ENCODE data around the gene EFCAB10.
A peak's percentile ranks its signal among the peaks of the same experiment; 100 is the strongest.

Gene EFCAB10

DNA sequence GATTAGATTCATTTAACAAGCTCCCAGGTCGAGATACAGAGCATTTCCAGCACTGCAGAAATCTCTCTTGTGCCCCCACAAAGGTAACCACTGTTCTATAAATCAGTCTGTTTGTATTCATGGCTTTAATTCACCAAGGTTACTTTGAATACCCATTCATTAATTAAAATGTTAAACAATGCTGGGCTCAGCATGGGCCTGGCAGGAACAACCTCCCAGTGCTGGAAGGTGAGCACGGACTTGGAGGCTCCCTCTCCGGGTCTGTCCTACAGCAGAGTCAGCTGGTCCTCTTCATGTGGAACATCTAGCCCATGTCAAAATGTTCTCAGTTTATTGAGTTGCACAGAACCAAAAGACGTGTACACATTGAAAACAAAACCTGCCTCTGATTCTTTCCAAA is 15.6 kb upstream of the EFCAB10 start:
- DNase-seq: no peak

DNA sequence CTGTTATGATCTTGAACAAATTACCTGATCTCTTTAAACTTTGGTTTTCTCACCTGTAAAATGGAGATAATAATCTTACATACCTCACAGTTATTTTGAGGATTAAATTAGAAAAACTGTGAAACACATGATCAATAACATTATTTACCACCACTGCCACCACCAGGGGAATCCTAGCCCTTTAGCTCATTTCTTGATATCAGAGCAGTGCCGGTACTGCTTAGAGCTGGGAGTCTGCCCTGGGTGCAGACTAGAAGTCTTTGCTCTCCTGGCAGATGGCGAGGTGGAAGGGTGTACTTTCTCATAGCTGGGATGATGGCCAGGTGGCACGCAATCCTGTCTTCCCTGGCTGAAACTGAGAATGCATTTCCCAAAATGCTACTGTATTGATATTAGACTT is 12.7 kb upstream of the EFCAB10 start:
- DNase-seq: no peak

DNA sequence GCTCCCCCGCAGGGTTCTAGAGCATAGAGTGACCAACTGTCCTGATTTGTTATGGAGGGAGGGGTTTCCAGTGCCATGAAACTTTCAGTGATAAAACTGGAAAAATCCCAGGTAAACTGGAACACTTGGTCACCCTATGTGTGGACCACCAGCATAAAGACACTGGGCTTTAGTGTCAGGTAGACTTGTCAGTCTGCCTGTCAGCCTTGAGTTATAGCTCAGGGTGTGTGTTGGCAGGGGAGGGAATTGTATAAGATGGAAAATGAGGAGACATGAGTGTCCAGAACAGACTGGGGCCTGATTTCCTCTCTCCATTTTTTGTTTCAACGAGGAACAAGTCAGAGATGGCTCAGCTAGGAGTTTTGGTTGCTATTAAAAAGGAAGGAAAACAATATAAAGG is 10.2 kb upstream of the EFCAB10 start:
- DNase-seq: no peak

DNA sequence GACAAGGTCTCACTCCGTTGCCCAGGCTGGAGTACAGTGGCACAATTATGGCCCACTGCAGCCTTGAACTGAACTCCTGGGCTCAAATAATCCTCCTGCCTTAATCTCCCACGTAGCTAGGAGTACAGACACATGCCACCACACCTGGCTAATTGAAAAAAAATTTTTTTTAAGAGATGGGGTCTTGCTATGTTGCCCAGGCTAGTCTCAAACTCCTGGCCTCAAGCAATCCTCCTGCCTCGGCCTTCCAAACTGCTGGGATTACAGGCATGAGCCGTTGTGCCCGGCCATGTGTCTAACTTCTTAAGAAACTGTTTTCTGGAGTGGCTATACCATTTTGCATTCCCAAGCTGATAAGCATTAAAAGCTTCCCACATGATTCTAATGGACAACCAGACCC is 9.5 kb upstream of the EFCAB10 start:
- DNase-seq: no peak

DNA sequence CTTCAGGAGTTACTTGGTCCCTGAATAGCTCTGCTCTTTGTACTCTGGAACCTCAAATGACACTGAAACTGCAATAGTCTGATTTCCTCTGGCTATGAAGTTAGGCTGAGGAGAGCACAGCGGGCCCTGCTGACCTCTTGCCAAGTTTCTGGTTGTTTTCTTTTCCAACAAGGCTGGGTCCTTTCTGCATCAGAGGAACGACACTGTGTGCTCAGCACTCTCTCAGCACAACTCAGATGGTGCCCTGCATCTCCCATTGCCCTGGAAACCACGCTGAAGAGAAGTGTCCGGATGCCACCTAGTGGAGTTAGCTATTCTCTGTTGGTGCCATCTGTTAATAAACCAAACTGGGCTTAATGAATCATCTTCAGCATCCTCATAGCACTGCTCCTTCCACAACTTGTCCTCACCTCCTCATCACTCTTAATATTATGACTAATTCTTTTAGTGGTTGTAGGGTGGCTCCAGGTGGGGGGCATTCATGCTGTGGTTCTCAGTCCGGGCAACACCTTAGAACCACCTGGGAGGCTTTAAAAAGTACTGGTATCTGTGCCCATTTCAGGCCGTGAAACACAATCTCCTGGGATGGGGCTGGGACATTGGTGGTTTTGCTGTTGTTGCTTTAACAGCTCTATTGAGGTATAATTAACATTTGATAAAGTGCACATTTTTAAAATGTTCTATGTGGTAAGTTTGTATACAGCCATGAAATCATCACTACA is 8.2 kb upstream of the EFCAB10 start:
- peak; percentile 91 for DNase-seq

DNA sequence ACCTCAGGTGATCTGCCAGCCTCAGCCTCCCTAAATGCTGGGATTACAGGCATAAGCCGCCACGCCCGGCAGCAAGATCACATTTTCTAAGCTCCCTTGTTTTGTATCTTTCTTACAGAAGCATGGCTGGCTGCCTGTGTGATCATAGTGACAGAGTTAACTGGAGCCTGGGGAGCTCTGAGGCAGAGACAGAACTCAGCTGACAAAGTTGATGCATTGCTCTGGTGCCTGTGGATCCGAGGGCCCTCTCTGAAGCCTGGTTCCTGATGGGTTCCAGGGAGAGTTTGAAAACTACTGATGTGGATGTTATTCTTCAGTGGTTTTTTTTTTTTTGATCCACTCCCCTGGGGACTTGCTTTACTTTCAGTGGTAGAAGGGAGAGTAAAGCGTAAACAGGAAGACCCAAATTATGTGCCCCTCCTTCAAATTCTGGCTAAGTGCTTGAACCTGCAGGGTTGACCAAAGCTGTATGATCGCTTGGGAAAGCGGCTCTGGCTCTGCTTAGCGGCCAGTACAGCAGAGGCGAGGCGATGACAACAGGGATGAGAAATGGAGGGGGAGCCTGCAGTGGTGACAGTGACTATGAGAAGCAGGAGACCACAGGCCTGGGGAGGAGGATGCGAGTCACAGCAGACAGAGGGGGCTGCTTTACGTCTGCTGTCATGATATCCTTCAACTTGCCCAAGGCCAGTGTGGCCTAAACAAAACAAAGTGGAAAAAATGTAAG is 6.8 kb upstream of the EFCAB10 start:
- no peak for DNase-seq

DNA sequence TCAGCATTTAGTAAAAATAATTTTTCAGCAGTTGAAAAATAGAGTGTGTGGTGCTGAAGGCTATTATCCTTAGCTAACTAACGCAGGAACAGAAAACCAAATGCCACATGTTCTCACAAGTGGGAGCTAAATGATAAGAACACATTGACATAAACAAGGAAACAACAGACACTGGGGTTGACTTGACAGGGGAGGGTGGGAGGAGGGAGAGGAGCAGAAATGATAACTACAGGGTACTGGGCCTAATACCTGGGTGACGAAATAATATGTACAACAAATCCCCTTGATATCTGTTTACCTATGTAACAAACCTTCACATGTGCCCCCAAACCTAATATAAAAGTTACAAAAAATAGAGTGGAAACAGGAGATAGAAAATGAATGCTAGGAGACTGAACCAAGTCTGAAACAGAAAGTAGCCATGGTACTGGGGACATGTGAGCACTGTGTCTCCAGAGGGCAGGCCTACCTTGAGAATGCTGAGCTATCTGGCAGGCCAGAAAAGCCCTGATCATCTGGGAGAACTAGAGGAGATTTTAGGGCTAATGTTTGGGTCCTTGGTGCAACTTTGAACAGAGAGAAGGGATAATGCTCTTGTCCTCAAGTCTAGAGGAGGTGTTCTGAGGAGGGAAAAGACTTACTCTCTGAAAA is 4.7 kb upstream of the EFCAB10 start:
- DNase-seq: peak; percentile 61

DNA sequence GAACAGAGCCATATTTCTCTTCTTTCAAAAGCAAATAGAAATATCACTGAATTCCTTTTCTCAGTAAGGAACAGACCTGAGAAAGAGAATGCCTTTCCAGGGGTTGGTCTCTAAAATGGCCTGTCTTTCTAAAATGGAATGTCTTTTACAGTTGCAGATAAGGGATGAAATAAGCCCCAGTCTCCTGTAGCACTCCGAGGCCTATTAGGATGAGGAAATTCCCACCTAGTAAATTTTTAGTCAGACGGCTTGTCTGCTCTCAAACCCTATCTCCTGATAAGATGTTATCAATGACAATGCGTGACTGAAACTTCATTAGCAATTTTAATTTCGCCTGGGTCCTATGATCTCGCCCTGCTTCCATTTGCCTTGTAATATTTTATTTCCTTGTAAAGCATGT is 2.9 kb upstream of the EFCAB10 start:
- no peak for DNase-seq

DNA sequence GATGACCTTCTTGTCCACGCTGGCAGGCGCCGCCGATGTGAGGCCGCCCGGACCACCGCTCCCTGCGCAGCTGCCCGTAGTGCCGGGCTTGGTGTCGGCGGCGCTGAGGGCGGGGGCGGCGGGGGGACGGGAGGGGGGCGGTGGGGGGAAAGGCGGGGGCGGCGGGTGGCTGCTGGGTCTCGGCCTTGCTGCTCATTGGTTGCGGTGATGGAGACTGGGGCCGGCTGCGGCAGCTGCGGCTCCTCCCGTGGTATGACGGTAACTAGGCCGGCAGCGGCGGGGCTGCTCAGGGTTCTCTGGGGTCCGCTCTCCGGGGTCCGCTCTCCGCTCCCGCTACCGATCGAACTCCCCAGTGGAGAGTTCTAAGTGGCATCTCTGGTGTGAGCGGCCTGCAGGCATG is 1.8 kb upstream of the EFCAB10 start:
- no peak for DNase-seq

DNA sequence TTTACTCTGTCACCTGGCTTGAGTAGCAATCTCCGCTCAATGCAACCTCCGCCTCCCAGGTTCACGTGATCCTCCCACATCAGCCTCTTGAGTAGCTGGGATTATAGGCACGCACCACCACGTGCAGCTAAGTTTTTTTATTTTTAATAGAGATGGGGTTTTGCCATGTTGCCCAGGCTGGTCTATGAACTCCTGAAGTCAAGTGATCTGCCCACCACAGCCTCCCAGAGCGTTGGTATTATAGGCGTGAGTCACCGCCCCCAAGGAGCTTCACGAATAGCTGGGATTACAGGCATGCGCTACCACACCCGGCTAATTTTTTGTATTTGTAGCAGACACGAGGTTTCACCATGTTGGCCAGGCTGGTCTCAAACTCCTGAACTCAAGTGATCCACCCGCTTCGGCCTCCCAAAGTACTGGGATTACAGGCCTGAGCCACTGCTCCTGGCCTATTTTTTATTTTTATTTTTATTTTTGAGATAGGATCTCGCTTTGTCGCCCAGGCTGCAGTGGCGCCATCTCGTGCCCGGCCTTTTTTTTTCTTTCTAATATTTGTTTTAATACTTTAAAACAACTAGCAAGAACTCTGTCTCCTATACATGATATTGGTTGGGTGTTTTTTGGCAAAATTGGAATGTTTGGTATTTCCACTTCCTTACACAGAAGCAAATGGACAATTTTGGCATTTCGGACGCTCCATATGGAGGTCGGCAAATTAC is 1.1 kb downstream of the EFCAB10 start:
- no peak for DNase-seq

DNA sequence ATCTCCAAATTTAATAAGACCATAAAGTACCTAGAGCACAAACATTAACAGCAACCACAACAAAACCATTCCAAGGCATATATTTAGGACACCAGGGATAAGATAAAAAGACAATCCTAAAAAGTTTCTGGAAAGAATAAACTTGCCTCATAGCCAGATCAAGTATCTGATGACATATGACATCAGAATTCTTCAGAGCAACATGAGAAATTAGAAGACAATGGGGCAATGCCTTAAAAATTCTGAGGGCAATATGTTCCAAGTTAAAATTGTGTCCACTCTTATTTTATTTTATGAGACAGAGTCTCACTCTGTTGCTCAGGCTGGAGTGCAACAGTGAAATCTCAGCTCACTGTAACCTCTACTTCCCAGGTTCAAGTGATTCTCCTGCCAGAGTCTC is 2.8 kb downstream of the EFCAB10 start:
- no peak for DNase-seq

DNA sequence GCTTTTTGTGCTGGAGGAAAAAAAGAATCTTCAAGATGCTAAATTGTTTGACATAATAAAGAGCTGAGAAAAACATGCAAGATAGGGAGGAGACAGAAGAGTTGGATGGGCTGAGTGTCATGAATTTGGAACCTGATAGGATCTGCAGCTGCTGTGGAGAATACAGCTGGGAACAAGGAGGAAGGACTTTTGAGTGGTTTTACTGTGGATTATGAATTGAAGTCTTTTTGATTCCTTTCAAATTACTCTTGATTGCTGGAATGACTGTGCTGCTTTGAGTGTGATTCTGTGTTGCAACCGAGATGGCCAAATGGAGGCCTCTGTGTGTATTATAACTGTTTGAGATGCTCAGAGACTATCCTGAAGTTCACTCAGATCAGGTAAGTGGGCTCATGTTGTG is 4.0 kb downstream of the EFCAB10 start:
- DNase-seq: no peak

DNA sequence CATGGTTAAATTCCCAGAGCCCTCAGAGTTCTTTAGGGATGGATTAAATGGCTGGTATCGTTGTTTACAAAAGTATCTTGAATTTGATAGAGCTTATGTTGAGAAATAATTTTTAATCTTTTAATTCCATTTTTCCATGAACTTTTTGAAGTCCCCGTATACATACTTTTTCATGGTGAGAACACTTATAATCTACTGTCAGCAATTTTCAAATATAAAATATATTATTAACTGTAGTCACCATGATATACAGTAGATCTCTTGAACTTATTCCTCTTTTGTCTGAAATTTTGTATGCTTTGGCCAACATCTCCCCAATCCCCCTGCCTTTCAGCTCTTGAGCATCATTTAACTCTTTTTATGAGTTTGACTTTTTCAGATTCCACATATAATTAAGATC is 9.4 kb downstream of the EFCAB10 start:
- no peak for DNase-seq

DNA sequence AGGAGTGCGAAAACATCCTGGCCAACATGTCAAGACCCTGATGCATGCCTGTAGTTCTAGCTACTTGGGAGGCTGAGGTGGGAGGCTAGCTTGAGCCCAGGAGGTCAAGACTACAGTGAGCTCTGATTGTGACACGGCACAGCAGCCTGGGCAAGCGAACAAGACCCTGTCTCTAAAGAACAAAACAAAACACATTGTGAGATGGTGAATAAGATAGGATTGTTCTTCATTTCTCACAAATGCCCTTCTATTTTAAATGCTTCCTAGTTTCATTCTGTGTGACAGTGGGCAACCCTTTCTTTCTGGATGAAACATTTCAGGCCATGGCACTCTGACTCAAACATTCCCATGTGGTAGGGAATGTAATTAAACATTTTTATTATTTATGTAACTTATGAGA is 13.5 kb downstream of the EFCAB10 start:
- DNase-seq: no peak

DNA sequence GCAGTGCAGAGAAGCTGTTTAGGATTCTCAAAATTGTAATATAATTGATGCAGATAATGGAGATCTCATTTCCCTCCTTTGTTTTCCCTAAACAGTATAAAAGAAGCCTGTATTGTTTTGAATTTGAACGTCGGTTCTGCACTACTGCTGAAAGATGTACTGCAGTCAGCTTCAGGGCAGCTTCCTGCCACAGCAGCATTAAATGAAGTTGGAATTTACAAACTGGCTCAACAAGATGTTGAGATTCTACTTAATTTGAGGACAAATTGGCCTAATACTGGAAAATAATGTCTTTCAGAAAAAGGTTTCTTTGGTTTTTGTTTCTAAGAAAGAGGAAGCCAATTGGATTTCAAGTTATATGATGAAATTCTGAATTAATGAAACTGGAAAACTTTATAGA is 14.3 kb downstream of the EFCAB10 start:
- DNase-seq: no peak

DNA sequence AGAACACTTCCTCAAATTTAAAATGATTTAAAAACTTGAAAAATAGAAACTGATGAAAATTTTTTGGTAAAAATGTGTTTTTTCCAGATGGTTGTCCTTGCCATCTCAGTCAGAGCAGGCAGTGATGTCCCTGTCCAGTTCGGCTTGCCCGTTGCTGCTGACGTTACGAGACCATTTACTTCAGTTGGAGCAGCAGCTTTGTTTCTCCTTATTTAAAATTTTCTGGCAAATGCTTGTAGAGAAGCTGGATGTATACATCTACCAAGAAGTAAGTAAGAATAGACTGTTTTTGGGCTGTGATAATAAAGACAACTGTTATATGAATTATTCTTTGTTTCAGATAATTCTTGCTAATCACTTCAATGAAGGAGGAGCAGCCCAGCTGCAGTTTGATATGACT is 16.1 kb downstream of the EFCAB10 start:
- DNase-seq: no peak

DNA sequence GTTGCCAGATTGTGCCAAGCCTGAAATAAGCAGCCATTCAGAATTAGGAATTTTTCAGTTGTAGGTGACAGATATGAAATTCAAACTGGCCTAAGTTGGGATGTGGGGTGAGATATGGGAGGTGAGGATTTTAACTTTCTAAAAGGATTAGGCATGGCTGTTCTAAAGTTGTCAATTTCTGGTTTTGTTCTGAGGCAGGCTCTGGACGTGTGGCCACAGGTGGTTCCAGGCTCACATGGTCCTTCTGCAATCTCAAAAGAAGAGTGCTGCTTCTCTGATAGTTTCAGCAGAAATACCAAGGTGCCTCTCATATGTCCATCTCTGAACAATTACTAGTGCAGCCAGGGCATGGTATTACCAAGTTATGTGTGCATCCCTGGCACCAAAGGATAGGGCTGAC is 21.4 kb downstream of the EFCAB10 start:
- DNase-seq: no peak

DNA sequence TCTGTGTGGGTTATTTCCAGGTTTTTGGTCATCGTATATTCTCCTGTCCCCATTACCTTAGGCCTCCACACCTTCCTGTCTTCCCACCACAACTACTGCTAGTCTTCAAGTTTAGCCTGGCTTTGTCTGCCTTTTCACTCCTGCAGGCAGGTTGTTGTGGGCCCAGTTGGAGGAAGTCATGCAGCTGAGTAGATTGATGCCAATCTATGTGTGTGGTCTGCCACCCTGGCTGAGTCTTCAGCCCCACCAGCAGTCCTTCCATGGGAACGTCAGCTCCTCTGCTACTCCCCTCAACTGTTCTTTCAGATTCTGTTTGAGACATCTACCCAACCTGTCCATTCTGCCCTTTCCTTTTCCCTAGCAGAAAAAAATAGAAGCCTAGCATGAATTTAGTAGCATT is 43.0 kb downstream of the EFCAB10 start:
- DNase-seq: peak; percentile 67

DNA sequence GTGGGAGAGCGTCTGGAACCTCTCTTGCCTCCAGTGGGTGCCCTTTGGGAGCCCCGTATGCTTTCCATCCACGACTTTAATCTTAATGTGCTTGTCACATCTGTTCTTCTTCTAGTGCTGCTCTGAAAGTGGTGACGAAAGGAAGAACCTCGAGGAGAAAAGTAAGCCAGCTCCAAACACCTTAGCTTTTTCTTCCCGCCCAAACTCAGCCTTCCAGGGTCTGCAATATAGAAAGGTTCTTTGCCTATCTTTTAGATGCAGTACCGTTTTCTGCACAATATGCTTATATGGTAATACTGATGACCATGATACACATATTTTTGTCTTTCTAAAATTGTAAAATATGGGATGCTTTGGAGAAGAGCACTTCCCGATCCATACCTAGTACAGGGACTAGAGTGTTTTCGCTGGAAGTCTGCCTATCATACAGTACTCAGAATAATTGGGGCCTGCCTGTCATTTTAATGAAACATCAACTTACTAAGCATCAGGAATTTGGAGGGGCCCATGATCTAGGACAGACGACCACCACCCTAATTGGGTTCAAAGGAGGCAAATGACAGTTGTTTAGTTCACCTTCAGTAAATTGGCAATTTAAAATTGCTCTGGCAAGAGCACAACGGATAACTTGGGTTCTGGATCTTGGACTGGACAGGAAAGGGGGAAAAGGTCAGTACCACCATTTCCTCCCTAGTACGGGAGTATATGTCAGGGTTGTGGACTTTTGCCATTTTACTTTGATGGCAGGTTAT is 48.4 kb downstream of the EFCAB10 start:
- DNase-seq: no peak

DNA sequence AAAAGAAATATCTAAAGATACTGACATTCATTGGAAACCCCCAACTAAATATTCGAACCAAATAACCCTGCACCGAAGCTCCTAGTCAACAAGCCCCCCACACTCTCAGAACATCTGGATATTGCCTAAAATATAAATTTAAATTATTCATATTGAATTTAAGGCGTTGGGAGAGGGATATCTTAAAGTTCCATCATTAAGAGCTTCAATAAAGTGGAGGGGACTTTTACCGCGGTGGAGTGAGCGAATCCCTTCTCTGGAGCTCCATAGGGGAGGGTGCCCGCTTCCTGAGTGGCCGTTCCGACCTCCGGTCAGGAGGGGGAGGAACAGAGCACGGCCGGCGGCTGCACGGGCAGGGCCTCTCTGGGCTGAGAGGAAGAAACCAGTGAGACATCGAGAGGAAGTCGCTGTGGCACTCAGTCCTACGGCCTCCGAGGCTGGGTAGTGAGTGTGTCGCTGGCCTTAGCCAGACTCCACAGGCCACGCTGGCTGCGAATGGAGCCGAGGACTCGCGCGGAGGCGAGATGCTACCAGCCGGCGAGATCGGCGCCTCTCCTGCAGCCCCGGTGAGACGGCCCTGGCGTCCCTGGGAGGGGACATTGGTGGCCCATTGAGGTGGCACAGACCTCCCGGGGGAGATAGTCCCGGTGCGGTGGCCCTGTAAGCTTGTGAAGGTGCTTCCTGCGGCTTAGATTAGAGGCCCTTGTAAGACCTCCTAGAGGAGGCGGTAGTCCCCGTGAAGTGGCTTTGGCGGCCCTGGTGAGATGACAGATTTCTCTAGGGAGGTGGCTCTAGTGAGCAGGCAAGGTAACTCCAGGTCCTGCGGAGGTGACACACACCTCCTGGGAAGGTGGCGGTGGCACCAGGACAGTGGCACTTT is 49.3 kb downstream of the EFCAB10 start, which contains the start of gene RINT1:
RINT1 (plus strand) TSS at position 410 of the 880 bp plus-strand sequence; CDS start at position 525, 115 bp downstream.
- DNase-seq: peak; percentile 97

DNA sequence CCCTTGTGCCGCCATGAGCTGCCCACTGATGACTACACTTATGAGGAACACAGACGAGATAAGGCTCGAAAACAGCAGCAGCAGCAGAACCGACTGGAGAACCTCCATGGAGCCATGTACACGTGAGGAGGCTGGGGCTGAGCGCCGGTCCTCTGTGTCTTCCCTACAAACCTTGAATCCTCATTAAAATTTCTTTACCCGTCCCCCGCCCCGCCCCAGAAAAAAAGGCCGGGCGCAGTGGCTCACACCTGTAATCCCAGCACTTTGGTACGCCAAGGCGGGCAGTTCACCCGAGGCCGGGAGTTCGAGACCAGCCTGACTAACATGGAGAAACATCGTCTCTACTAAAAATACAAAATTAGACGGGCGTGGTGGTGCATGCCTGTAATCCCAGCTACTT is 50.7 kb downstream of the EFCAB10 start:
- no peak for DNase-seq

DNA sequence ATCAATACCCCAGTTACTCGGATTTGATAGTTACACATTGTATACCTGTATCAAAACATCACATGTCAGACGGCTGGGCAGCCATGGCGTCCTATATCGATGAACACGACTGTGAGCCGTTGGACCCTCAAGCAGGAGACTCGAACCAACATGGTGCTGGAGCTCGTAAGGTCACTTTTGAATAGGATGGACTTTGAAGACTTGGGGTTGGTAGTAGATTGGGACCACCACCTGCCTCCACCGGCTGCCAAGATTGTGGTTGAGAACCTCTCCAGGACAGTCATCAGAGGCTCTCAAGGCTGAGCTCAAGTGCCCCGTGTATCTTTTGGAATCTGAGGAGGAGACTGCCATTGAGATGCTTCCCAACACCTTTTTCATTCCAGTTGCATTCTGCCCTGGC is 51.2 kb downstream of the EFCAB10 start:
- DNase-seq: no peak
